C4-2B (cell line): ENCODE measurements around the gene MYCBPAP.

ENCODE experiments used
- ZFX ChIP-seq: fragments of 450-650 bp; IDR thresholded peaks from 2 replicates; pipeline ENCODE4 v1.6.1; 2017
- TF ChIP-seq, protein P1 (sequence below): fragments of 450-650 bp; conservative IDR thresholded peaks from 2 replicates; pipeline ENCODE4 v1.5.1; 2017; ENCODE audit warnings: mild to moderate bottlenecking

DNA sequence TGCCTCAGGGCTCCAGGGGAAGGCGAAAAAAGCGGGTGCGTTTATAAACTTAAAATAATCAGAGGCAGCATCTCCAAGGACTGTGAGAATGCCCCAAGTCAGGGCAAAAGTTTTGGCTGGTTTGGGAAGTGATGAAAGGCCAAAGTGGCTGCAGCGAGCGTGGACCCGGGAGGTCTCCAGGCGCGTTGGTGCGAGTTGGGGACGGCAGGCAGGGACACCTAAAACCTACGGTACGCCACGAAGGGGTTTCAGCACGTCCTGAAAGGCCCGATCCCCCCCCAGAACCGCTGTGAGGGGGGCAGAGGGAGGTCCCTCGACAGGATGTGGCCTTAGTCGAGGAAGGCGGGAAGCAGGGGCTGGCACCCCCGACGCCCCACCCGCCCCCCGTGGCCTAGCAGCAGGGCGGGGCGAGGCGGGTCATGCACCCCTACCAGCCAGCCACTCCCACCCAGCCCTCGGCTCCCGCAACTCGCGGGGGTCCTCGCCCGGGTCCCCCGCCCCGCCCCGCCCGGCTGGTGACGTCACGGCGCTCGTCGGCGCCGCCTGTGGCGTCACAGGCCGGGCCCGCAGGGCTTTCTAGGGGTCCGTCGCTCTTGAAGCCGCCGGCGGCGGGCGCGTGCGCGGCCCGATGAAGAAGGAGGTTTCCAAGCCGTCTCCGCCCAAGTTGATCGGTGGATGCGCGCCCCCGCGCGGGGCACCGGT is at the start of gene MYCBPAP:
- TF ChIP-seq, protein P1, sequence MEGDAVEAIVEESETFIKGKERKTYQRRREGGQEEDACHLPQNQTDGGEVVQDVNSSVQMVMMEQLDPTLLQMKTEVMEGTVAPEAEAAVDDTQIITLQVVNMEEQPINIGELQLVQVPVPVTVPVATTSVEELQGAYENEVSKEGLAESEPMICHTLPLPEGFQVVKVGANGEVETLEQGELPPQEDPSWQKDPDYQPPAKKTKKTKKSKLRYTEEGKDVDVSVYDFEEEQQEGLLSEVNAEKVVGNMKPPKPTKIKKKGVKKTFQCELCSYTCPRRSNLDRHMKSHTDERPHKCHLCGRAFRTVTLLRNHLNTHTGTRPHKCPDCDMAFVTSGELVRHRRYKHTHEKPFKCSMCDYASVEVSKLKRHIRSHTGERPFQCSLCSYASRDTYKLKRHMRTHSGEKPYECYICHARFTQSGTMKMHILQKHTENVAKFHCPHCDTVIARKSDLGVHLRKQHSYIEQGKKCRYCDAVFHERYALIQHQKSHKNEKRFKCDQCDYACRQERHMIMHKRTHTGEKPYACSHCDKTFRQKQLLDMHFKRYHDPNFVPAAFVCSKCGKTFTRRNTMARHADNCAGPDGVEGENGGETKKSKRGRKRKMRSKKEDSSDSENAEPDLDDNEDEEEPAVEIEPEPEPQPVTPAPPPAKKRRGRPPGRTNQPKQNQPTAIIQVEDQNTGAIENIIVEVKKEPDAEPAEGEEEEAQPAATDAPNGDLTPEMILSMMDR, result no peak
- TF ChIP-seq ZFX, result no peak
